ENCODE data around the gene CCL1.
"Not testable (repeated sequence)": the region's sequence is repeated elsewhere in the genome, so short reads cannot be mapped to it uniquely, and the experiment has no call there.

CCL1 gene

GRCh38 chr17:34352191-34352590, 10.8 kb downstream of the CCL1 start:
- DNase-seq (no peak), ATAC-seq (no peak)
- Mint-ChIP-seq H3K9me3 (no peaks in the 10 kb centered on the region), H3K4me3 (no peak overlapping the region), H3K4me1 (no peaks in the 10 kb centered on the region), H3K27me3 (peaks cover 20% of the 10 kb centered on the region), H3K27ac (no peak overlapping the region)

DNA sequence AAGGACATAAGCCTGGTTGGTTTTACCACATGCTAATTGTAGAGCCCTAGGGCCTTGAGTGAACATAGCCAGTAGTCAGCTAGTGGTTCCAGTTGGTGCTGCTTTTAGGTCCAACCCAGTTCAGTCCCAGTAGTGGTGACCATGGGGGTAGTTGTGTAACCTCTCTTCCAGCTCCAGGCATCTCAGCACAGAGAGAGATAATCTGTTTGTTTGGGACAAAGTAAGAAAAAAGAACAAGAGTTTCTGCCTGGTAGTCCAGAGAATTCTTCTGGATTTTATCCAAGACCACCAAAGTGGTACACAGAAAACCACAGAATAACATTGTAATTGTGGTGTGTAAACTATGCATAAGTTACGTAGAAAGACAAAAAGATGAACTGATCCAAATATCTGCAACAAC, 11.9 kb downstream of the CCL1 start:
- no peak for ATAC-seq
- no peak overlapping the region for H3K4me3 Mint-ChIP-seq
- no peaks in the 10 kb centered on the region for H3K9me3 Mint-ChIP-seq
- DNase-seq, result no peak
- peaks cover 21% of the 10 kb centered on the region for H3K27me3 Mint-ChIP-seq
- no peak overlapping the region for H3K27ac Mint-ChIP-seq
- no peaks in the 10 kb centered on the region for H3K4me1 Mint-ChIP-seq

DNA sequence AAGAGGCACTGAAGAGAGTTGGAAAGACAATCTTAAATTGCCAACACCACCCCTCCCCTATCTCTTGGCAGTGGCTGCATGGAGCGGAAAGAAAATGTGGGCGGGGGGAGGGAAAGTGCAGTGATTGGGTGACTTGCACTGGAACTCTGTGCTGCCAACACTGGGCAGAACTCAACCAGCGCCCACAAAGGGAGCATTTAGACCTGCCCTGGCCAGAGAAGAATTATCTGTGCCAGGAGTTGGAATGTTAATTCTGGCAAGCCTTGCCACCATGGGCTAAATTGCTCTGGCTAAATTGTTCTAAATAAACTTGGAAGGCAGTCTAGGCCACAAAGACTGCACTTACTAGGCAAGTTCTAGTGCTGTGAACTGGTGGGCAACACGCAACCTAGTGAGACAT, 13.3 kb downstream of the CCL1 start:
- ATAC-seq (no peak), DNase-seq (no peak)
- Mint-ChIP-seq H3K4me1 (no peaks in the 10 kb centered on the region), H3K27ac (no peak overlapping the region), H3K9me3 (no peaks in the 10 kb centered on the region), H3K4me3 (no peak overlapping the region), H3K27me3 (peaks cover 28% of the 10 kb centered on the region)

GRCh38 chr17:34347063-34347462, 16.0 kb downstream of the CCL1 start:
- ATAC-seq, result no peak
- no peaks in the 10 kb centered on the region for H3K9me3 Mint-ChIP-seq
- DNase-seq, result no peak
- peak overlapping the region in 1 of 2 donors; percentile 63 for H3K27ac Mint-ChIP-seq
- no peak overlapping the region for H3K4me3 Mint-ChIP-seq
- no peaks in the 10 kb centered on the region for H3K4me1 Mint-ChIP-seq
- H3K27me3 Mint-ChIP-seq, result peaks cover 40% of the 10 kb centered on the region

- no peak overlapping the region for H3K4me3 Mint-ChIP-seq
- peaks cover 60% of the 10 kb centered on the region for H3K27me3 Mint-ChIP-seq
- DNase-seq, result no peak
- no peak overlapping the region for H3K27ac Mint-ChIP-seq
- no peaks in the 10 kb centered on the region for H3K4me1 Mint-ChIP-seq
- peaks cover 5 to 6% of the 10 kb centered on the region in 2 donors for H3K9me3 Mint-ChIP-seq
- ATAC-seq, result no peak
These were observed 21.1 kb downstream of the CCL1 start for GRCh38 chr17:34341916-34342315.

DNA sequence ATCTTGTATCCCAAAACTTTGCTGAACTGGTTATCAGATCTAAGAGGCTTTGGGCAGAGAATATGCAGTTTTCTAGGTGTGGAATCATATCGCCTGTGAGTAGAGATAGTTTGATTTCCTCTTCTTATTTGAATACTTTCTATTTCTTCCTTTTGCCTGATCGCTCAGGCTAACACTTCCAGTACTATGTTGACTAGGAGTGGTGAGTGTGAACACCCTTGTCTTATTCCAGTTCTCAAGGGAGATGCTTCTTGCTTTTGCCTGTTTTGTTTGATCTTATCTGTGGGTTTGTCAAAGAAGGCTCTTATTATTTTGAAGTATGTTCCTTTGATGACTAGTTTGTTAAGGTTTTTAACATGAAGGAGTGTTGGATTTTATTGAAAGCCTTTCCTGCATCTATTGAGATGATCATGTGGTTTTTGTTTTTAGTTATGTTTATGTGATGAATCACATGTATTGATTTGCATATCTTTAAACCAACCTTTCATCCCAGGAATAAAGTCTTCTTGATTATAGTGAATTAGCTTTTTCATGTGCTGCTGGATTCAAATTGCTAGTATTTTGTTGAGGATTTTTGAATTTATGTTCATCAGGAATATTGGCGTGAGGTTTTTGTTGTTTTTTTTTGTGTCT, 23.8 kb downstream of the CCL1 start:
- DNase-seq, result no peak
- no peaks in the 10 kb centered on the region for H3K4me1 Mint-ChIP-seq
- H3K9me3 Mint-ChIP-seq, result peaks cover 5 to 6% of the 10 kb centered on the region in 2 donors
- no peak overlapping the region for H3K4me3 Mint-ChIP-seq
- no peak for ATAC-seq
- H3K27ac Mint-ChIP-seq, result no peak overlapping the region
- peaks cover 50% of the 10 kb centered on the region for H3K27me3 Mint-ChIP-seq

GRCh38 chr17:34337701-34338100, 25.3 kb downstream of the CCL1 start:
- Mint-ChIP-seq H3K4me3 (no peak overlapping the region), H3K27ac (no peak overlapping the region), H3K27me3 (peaks cover 35% of the 10 kb centered on the region), H3K4me1 (no peaks in the 10 kb centered on the region), H3K9me3 (peaks cover 5 to 6% of the 10 kb centered on the region in 2 donors)
- DNase-seq (no peak), ATAC-seq (no peak)

DNA sequence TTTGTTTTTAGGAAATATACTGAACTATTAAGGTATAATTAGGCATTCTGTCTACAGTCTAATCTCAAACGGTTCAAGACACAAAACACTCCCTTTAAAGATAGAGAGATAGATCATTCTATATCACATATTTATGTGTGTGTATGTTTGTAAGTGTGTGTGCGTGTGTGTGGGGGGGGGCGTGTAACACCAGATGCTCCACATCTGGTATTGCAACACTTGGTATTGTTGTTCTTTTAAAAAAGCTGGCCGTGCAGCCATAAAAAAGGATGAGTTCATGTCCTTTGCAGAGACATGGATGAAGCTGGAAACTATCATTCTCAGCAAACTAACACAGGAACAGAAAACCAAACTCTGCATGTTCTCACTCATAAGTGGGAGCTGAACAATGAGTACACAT, 35.5 kb downstream of the CCL1 start:
- not testable (repeated sequence) for ATAC-seq, DNase-seq, H3K4me3 Mint-ChIP-seq, H3K27ac Mint-ChIP-seq, H3K4me1 Mint-ChIP-seq
- peaks cover 29% of the 10 kb centered on the region for H3K27me3 Mint-ChIP-seq
- peaks cover 14 to 16% of the 10 kb centered on the region in 2 donors for H3K9me3 Mint-ChIP-seq

DNA sequence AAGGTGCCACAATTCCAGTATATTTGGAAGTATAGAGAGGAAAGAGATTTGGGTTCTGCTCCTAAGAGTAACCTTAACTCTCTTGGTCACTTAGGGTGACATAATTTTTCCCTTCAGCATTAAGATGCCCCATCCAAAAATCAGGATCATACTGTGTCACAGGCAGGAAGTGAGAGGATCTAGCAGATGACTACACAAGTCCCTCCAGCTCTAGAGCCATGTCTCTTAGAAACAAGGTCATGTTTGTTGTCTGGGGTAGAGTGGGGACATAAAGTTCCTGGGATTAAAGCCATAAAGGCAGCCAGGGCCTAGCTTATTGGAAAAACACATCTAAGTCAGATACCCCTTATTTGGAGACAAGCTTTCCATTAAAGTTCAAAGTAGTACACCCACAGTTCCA, 41.1 kb downstream of the CCL1 start:
- DNase-seq, result no peak
- peaks cover 14% of the 10 kb centered on the region for H3K27me3 Mint-ChIP-seq
- H3K9me3 Mint-ChIP-seq, result peaks cover 14 to 16% of the 10 kb centered on the region in 2 donors
- H3K4me3 Mint-ChIP-seq, result no peak overlapping the region
- ATAC-seq, result no peak
- no peaks in the 10 kb centered on the region for H3K4me1 Mint-ChIP-seq
- H3K27ac Mint-ChIP-seq, result no peak overlapping the region

DNA sequence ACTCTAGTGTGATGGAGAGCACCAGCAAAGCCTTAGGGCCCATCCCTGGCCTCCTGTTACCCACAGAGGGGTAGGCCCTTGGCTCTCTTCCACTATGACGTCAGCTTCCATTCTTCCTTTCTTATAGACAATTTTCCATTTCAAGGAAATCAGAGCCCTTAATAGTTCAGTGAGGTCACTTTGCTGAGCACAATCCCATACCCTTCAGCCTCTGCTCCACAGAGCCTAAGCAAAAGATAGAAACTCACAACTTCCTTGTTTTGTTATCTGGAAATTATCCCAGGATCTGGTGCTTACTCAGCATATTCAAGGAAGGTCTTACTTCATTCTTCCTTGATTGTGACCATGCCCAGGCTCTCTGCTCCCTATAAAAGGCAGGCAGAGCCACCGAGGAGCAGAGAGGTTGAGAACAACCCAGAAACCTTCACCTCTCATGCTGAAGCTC, 44.0 kb downstream of the CCL1 start, which contains the start of gene CCL8:
TSS of gene CCL8 (plus strand) at position 397 of the 445 bp plus-strand sequence. CDS start 67 bp downstream, outside the sequence.
- H3K27ac Mint-ChIP-seq, result peak within 1 kb of the TSS; percentile 42 to 81
- DNase-seq (no peak), ATAC-seq (no peak)
- H3K4me1 Mint-ChIP-seq, result no peaks in the 10 kb centered on the region
- peaks cover 0 to 8% of the 10 kb centered on the region in 2 donors for H3K9me3 Mint-ChIP-seq
- peaks cover 8% of the 10 kb centered on the region for H3K27me3 Mint-ChIP-seq
- no peak within 1 kb of the TSS for H3K4me3 Mint-ChIP-seq

DNA sequence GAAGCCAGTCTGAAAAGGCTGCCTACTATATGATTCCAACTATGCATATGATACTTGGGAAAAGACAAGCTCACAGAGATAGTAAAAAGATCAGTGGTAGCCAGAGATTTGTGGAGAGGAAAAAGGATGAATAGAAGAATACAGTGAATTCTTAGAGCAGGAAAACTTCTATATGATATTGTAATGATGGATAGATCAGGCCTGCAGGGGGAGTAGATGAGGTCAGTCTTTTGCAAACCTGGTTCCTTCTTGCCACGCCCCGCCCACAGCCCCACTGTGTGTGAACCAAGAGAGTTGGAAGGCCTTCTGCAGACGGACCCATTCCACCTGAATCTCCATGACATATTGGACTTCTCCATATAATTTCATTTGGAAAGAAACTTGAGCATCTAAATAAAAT, 44.6 kb downstream of the CCL1 start:
- Mint-ChIP-seq H3K9me3 (peaks cover 0 to 7% of the 10 kb centered on the region in 2 donors), H3K27me3 (peaks cover 12% of the 10 kb centered on the region), H3K4me3 (no peak overlapping the region), H3K27ac (peak overlapping the region in 1 of 2 donors; percentile 42), H3K4me1 (no peaks in the 10 kb centered on the region)
- ATAC-seq (no peak), DNase-seq (no peak)

GRCh38 chr17:34314279-34314678, 48.8 kb downstream of the CCL1 start:
- Mint-ChIP-seq H3K4me1 (no peaks in the 10 kb centered on the region), H3K9me3 (no peaks in the 10 kb centered on the region), H3K27me3 (peaks cover 23% of the 10 kb centered on the region), H3K27ac (no peak overlapping the region), H3K4me3 (no peak overlapping the region)
- ATAC-seq, result no peak
- no peak for DNase-seq

DNA sequence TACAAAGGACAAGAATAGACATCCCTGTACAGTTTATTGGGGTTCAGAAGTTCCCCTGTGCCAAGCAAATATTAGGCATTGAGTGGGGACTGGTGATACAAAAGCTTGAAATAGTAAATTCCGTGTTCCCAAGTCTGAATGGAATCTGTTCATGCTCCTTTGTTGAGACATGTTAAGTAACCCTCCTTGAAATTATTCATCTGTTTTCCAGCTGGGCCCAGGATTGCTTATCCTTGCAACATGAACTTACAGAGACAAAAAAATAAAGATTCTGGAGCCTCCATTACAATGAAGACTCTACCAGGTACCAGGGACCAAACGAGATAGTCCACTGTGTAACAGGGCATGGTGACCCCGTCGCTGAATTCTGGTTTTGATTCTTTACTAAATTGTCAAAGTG, 49.9 kb downstream of the CCL1 start:
- Mint-ChIP-seq H3K4me3 (no peak overlapping the region), H3K27ac (no peak overlapping the region), H3K9me3 (no peaks in the 10 kb centered on the region), H3K4me1 (no peaks in the 10 kb centered on the region), H3K27me3 (peaks cover 24% of the 10 kb centered on the region)
- DNase-seq, result no peak
- ATAC-seq, result no peak

- DNase-seq (no peak), ATAC-seq (no peak)
- no peaks in the 10 kb centered on the region for H3K9me3 Mint-ChIP-seq
- H3K27me3 Mint-ChIP-seq, result peaks cover 30% of the 10 kb centered on the region
- H3K4me1 Mint-ChIP-seq, result peaks cover 7% of the 10 kb centered on the region
- no peak overlapping the region for H3K27ac Mint-ChIP-seq
- no peak overlapping the region for H3K4me3 Mint-ChIP-seq
These were observed 51.0 kb downstream of the CCL1 start for GRCh38 chr17:34312080-34312479.

DNA sequence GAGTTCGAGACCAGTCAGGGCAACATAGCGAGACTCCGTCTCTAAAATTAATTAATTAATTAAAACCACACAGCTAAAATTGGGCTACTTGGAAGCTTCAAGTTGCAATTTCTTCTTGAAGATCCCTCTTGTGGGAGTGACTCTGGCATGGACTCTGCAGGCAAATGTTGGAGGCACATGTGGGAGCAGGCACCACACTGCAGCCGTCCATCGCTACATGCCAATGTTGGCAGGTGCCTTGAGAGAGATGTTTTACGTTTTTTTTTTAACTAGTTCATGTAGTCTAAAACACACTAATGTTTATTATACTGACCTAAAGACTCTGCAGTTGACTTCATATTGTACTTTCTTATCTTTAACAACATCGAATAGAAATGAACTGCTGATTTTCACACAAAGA, 51.7 kb downstream of the CCL1 start:
- Mint-ChIP-seq H3K4me1 (peaks cover 10% of the 10 kb centered on the region), H3K4me3 (no peak overlapping the region), H3K9me3 (no peaks in the 10 kb centered on the region), H3K27me3 (peaks cover 30% of the 10 kb centered on the region), H3K27ac (no peak overlapping the region)
- DNase-seq, result no peak
- ATAC-seq, result no peak

Data from stimulated activated naive CD8-positive, alpha-beta T cell treated with anti-CD3 and anti-CD28 coated beads, Interleukin-15, amount 100 ng/mL, for 72 hours (primary cell).